PC-3 (cell line): Measurements from ENCODE around the gene HNRNPL.

Experiments
- EZH2 ChIP-seq: fragments of 300-600 bp; sonication (generic); IDR thresholded peaks from one replicate; pipeline ENCODE4 v1.6.1; 2017; ENCODE audit warnings: antibody characterized with exemption, mild to moderate bottlenecking, low read length; ENCODE audit not compliant: unreplicated experiment
- EZH2phosphoT487 ChIP-seq: fragments of 300-600 bp; sonication (generic); IDR thresholded peaks from 2 replicates; pipeline ENCODE4 v1.6.1; 2018; ENCODE audit warnings: mild to moderate bottlenecking, antibody characterized with exemption, low read length, borderline replicate concordance
- TF ChIP-seq, protein P1 (sequence below): fragments of 300-600 bp; sonication (generic); conservative IDR thresholded peaks from 2 replicates; pipeline ENCODE4 v1.5.1; 2017; ENCODE audit warnings: antibody characterized with exemption, low read depth, mild to moderate bottlenecking, low read length

DNA sequence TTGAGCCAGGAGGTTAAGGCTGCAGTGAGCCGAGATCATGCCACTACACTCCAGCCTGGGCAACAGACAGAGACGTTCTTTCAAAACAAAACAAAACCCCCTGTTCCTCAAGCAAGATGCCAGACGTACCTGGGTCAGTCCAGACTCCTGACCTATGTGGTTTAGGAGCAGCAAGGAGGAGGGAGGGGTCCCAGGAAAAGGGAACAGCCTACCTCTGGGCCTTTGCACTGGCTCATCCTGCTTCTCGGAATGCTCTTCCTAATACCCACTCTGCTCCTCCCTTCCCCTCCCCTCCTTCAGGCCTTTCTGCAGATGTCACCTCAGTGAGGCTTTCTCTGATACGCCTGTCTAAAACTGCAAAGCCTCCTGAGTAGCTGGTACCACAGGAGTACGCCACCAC, 18.8 kb upstream of the HNRNPL start:
- no peak for TF ChIP-seq EZH2
- TF ChIP-seq, protein P1, sequence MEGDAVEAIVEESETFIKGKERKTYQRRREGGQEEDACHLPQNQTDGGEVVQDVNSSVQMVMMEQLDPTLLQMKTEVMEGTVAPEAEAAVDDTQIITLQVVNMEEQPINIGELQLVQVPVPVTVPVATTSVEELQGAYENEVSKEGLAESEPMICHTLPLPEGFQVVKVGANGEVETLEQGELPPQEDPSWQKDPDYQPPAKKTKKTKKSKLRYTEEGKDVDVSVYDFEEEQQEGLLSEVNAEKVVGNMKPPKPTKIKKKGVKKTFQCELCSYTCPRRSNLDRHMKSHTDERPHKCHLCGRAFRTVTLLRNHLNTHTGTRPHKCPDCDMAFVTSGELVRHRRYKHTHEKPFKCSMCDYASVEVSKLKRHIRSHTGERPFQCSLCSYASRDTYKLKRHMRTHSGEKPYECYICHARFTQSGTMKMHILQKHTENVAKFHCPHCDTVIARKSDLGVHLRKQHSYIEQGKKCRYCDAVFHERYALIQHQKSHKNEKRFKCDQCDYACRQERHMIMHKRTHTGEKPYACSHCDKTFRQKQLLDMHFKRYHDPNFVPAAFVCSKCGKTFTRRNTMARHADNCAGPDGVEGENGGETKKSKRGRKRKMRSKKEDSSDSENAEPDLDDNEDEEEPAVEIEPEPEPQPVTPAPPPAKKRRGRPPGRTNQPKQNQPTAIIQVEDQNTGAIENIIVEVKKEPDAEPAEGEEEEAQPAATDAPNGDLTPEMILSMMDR = no peak
- no peak for TF ChIP-seq EZH2phosphoT487
